Cardiac muscle cell (in vitro differentiated cells and primary cell): Measurements from ENCODE around the gene NTSR1. TPM values are rescaled to one million over a fixed set of nuclear protein-coding genes. Genes with fewer than 3 reads are reported as not detected.

Experiments
- DNase-seq, 2 donors: peaks; one replicate each; pipeline versions ENCODE4 v3.0.0 to v3.0.0-alpha.2; 2010 to 2017; ENCODE audit warnings: low read depth in 1 of 2, low spot score in 1 of 2
- H3K27ac ChIP-seq: fragments of 200-600 bp; sonication (generic); 2 replicates; pipeline ENCODE4 v1.5.1; 2016
- H3K27me3 ChIP-seq: fragments of 200-600 bp; sonication (generic); 2 replicates; pipeline ENCODE4 v1.6.0; 2016; ENCODE audit warnings: control low read depth
- H3K36me3 ChIP-seq: fragments of 200-600 bp; sonication (generic); 2 replicates; pipeline ENCODE4 v1.5.1; 2016; ENCODE audit warnings: control low read depth
- H3K4me1 ChIP-seq: fragments of 200-600 bp; sonication (generic); 2 replicates; pipeline ENCODE4 v1.8.1; 2017; ENCODE audit warnings: low read depth, mild to moderate bottlenecking, mixed run types
- H3K4me3 ChIP-seq: fragments of 200-600 bp; sonication (generic); 2 replicates; pipeline ENCODE4 v1.5.1; 2016; ENCODE audit warnings: mild to moderate bottlenecking
- H3K9me3 ChIP-seq: fragments of 200-600 bp; sonication (generic); 2 replicates; pipeline ENCODE4 v1.5.1; 2017; ENCODE audit warnings: low read depth, mild to moderate bottlenecking, control low read depth
- CTCF ChIP-seq: IDR thresholded peaks from 2 replicates; pipeline ENCODE4 v1.5.1; 2012; ENCODE audit warnings: low read depth, mild to moderate bottlenecking, low read length
- polyA plus RNA-seq: library from polyadenylated mRNA; unstranded; fragments of >200 nt; fragmentation: Nextera tagmentation; extraction: Ambion mirVana; gene quantifications from 2 replicates; pipeline ENCODE4 v1.2.1, GENCODE V29; 2016
- total RNA-seq: library from RNA; depleted of rRNA; stranded (reverse); fragments of >200 nt; gene quantifications from 2 replicates; pipeline ENCODE4 v1.2.3, GENCODE V29; 2016

Gene NTSR1
- total and polyA plus RNA-seq, 2 experiments from 2014 or later, result 0.03 TPM; not detected in 1

DNA sequence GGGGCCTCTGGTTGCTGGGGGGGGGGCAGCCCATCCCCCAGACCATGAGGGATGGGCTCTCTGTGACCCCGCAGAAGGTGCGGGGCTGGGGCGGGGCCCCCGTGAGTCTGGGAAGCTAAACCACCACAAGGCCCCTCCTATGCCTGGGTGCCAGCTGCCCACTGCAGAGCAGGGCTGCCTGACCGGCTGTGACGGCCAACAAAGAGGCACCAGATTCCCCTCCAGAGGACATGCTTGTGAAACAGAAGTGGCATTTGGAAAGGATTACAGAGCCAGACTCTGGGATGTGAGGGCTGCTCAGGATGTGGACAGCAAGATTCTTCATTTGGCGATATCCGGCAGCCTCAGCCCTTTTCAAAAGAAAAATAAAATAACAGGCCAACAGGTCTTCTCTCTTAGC lies 16.5 kb upstream of the NTSR1 start:
- no peak overlapping the region for H3K4me3 ChIP-seq
- no peak overlapping the region for H3K27ac ChIP-seq
- TF ChIP-seq CTCF, result no peak
- no peaks in the 10 kb centered on the region for H3K36me3 ChIP-seq
- no peaks in the 10 kb centered on the region for H3K4me1 ChIP-seq
- no peak for DNase-seq
- H3K9me3 ChIP-seq, result no peaks in the 10 kb centered on the region
- no peaks in the 10 kb centered on the region for H3K27me3 ChIP-seq

GRCh38 chr20:62692801-62693523 lies 15.7 kb upstream of the NTSR1 start:
- H3K4me1 ChIP-seq, result no peaks in the 10 kb centered on the region
- H3K9me3 ChIP-seq, result no peaks in the 10 kb centered on the region
- no peak for TF ChIP-seq CTCF
- no peak overlapping the region for H3K4me3 ChIP-seq
- DNase-seq, result no peak
- no peaks in the 10 kb centered on the region for H3K27me3 ChIP-seq
- H3K27ac ChIP-seq, result no peak overlapping the region
- no peaks in the 10 kb centered on the region for H3K36me3 ChIP-seq

DNA sequence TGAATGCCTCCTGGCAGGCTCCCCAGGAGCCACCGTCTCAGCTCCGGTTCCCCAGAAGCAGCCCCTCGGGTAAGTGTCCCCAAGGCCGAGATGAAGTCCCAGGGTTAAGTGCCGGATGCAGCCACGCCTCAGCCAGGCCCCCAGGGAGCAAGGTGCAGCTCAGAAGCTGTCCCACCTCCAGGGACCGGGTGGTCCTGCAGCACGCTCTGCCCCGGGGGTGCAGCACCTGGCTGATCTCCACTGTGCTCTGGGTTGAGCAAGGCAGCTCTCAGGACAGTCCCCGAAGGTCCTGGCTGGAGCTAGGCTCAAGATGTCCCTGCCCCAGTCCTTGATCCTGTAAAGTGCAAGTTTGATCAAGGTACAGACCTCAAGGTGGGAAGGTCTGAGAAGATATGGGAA lies 15.1 kb upstream of the NTSR1 start:
- Histone ChIP-seq H3K27me3 (no peaks in the 10 kb centered on the region), H3K4me3 (no peak overlapping the region), H3K27ac (no peak overlapping the region), H3K36me3 (no peaks in the 10 kb centered on the region), H3K9me3 (no peaks in the 10 kb centered on the region), H3K4me1 (no peaks in the 10 kb centered on the region)
- no peak for TF ChIP-seq CTCF
- DNase-seq, result no peak

DNA sequence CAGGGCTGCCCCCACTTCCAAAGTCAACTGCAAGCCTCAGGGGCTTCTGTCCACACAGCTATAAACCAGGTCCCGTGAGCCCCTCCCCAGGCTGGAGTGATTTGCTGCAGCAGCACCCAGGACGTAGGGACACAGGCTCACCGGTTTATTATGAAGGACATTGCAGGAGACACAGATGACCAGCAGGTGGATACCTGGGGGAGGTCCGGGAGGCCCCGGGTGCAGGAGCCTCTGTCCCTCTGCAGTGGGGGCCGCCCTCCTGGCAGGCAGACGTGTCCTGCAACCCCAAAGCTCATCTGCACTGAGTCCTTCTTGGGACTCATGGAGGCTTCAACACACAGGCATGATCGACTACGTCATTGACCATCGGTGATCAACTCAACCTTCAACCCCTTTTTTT lies 14.5 kb upstream of the NTSR1 start:
- no peak overlapping the region for H3K4me3 ChIP-seq
- H3K36me3 ChIP-seq, result no peaks in the 10 kb centered on the region
- no peaks in the 10 kb centered on the region for H3K9me3 ChIP-seq
- TF ChIP-seq CTCF, result no peak
- H3K4me1 ChIP-seq, result no peaks in the 10 kb centered on the region
- H3K27me3 ChIP-seq, result no peaks in the 10 kb centered on the region
- DNase-seq, result no peak
- H3K27ac ChIP-seq, result no peak overlapping the region

- Histone ChIP-seq H3K36me3 (no peaks in the 10 kb centered on the region), H3K4me3 (no peak overlapping the region), H3K27ac (no peak overlapping the region), H3K9me3 (no peaks in the 10 kb centered on the region), H3K4me1 (no peaks in the 10 kb centered on the region), H3K27me3 (no peaks in the 10 kb centered on the region)
- TF ChIP-seq CTCF, result no peak
- no peak for DNase-seq
Measured at GRCh38 chr20:62694868-62695267, 13.8 kb upstream of the NTSR1 start.
